H9 (cell line): ENCODE data around the gene USF3. TPM values are rescaled to one million over a fixed set of nuclear protein-coding genes. Genes with fewer than 3 reads are reported as not detected.

ENCODE experiments used
- DNase-seq: peaks from one replicate; pipeline ENCODE4 v3.0.0-alpha.2; 2017
- H2AFZ ChIP-seq: one replicate; pipeline ENCODE4 v1.6.1; 2013; ENCODE audit warnings: mild to moderate bottlenecking, low read length, control low read depth, moderate library complexity
- H2AK5ac ChIP-seq: 2 replicates; pipeline ENCODE4 v1.6.1; 2013; ENCODE audit warnings: low read length, control low read depth, mixed read lengths; ENCODE audit not compliant: insufficient read length
- H2BK120ac ChIP-seq: one replicate; pipeline ENCODE4 v1.6.1; 2013; ENCODE audit warnings: low read depth, mild to moderate bottlenecking, low read length, control low read depth, inconsistent platforms; ENCODE audit not compliant: poor library complexity, severe bottlenecking
- H2BK12ac ChIP-seq: 2 replicates; pipeline ENCODE4 v1.6.1; 2013; ENCODE audit warnings: low read length, control low read depth, mixed read lengths, low read depth; ENCODE audit not compliant: insufficient read length
- H2BK15ac ChIP-seq: 2 replicates; pipeline ENCODE4 v1.6.1; 2013; ENCODE audit warnings: low read depth, low read length, control low read depth
- H2BK20ac ChIP-seq: one replicate; pipeline ENCODE4 v1.6.1; 2013; ENCODE audit warnings: low read depth, mild to moderate bottlenecking, low read length, control low read depth, inconsistent platforms; ENCODE audit not compliant: poor library complexity, severe bottlenecking
- H2BK5ac ChIP-seq: 2 replicates; pipeline ENCODE4 v1.6.1; 2013; ENCODE audit warnings: low read length, control low read depth, mixed read lengths; ENCODE audit not compliant: insufficient read length
- H3K14ac ChIP-seq: 2 replicates; pipeline ENCODE4 v1.6.1; 2013; ENCODE audit warnings: low read length, control low read depth; ENCODE audit not compliant: insufficient read depth
- H3K18ac ChIP-seq: 2 replicates; pipeline ENCODE4 v1.6.1; 2013; ENCODE audit warnings: low read depth, mild to moderate bottlenecking, mixed read lengths, low read length, control low read depth; ENCODE audit not compliant: insufficient read length
- H3K23ac ChIP-seq: 2 replicates; pipeline ENCODE4 v1.6.1; 2013; ENCODE audit warnings: low read length, control low read depth, mixed read lengths, low read depth; ENCODE audit not compliant: insufficient read length
- H3K23me2 ChIP-seq: 2 replicates; pipeline ENCODE4 v1.6.1; 2013; ENCODE audit warnings: low read depth, mild to moderate bottlenecking, mixed read lengths, low read length, control low read depth; ENCODE audit not compliant: insufficient read length, poor library complexity, severe bottlenecking
- H3K27ac ChIP-seq: 2 replicates; pipeline ENCODE4 v1.5.1; 2013; ENCODE audit warnings: low read length, control low read depth, mixed read lengths, low read depth; ENCODE audit not compliant: insufficient read length
- H3K27me3 ChIP-seq: 2 replicates; pipeline ENCODE4 v1.6.1; 2013; ENCODE audit warnings: low read length, control low read depth, inconsistent platforms; ENCODE audit not compliant: insufficient read depth
- H3K4ac ChIP-seq: 2 replicates; pipeline ENCODE4 v1.6.1; 2013; ENCODE audit warnings: low read depth, mild to moderate bottlenecking, control low read depth, inconsistent platforms, low read length, moderate library complexity
- H3K4me1 ChIP-seq: 2 replicates; pipeline ENCODE4 v1.6.1; 2013; ENCODE audit warnings: low read length, control low read depth, inconsistent platforms; ENCODE audit not compliant: insufficient read depth
- H3K4me2 ChIP-seq: 2 replicates; pipeline ENCODE4 v1.6.1; 2013; ENCODE audit warnings: low read length, control low read depth, mixed read lengths; ENCODE audit not compliant: insufficient read length, insufficient read depth
- H3K56ac ChIP-seq: 2 replicates; pipeline ENCODE4 v1.6.1; 2013; ENCODE audit warnings: low read depth, mild to moderate bottlenecking, mixed read lengths, low read length, control low read depth; ENCODE audit not compliant: insufficient read length
- H3K79me1 ChIP-seq: 2 replicates; pipeline ENCODE4 v1.6.1; 2013; ENCODE audit warnings: low read depth, mild to moderate bottlenecking, moderate library complexity, low read length, control low read depth, inconsistent platforms; ENCODE audit not compliant: insufficient read depth, poor library complexity, severe bottlenecking
- H3K79me2 ChIP-seq: 2 replicates; pipeline ENCODE4 v1.6.1; 2013; ENCODE audit warnings: low read length, control low read depth, inconsistent platforms; ENCODE audit not compliant: insufficient read depth
- H3K9ac ChIP-seq: 2 replicates; pipeline ENCODE4 v1.6.1; 2013; ENCODE audit warnings: low read length, control low read depth, mixed read lengths; ENCODE audit not compliant: insufficient read length; ENCODE audit errors: extremely low read depth
- H3K9me3 ChIP-seq: one replicate; pipeline ENCODE4 v1.6.1; 2013; ENCODE audit warnings: low read depth, low read length, inconsistent platforms; ENCODE audit not compliant: control insufficient read depth
- H3T11ph ChIP-seq: one replicate; pipeline ENCODE4 v1.6.1; 2013; ENCODE audit warnings: mild to moderate bottlenecking, low read length, control low read depth, inconsistent platforms
- H4K20me1 ChIP-seq: one replicate; pipeline ENCODE4 v1.6.1; 2013; ENCODE audit not compliant: control insufficient read depth, insufficient read length, insufficient read depth
- H4K5ac ChIP-seq: 2 replicates; pipeline ENCODE4 v1.6.1; 2013; ENCODE audit warnings: low read depth, mild to moderate bottlenecking, mixed read lengths, low read length, control low read depth; ENCODE audit not compliant: insufficient read length
- H4K8ac ChIP-seq: replicated peaks from 2 replicates; pipeline ENCODE4 v1.6.1; 2013; ENCODE audit warnings: low read length, control low read depth, mixed read lengths, low read depth; ENCODE audit not compliant: insufficient read length
- H4K91ac ChIP-seq: 2 replicates; pipeline ENCODE4 v1.6.1; 2013; ENCODE audit warnings: low read depth, mild to moderate bottlenecking, moderate library complexity, mixed read lengths, low read length, control low read depth; ENCODE audit not compliant: insufficient read length
- H3K27ac Mint-ChIP-seq, 3 experiments: 2 replicates in 2 of 3; 3 replicates in 1 of 3; pipeline ENCODE4 v1.8.0; 2020 to 2021; ENCODE audit warnings: mixed read lengths in 3 of 3, mild to moderate bottlenecking in 1 of 3, moderate library complexity in 1 of 3
- H3K27me3 Mint-ChIP-seq: 2 replicates; pipeline ENCODE4 v1.8.0; 2021; ENCODE audit warnings: low read depth, mild to moderate bottlenecking, moderate library complexity, mixed read lengths
- H3K36me3 Mint-ChIP-seq, 3 experiments: 2 replicates in 2 of 3; 3 replicates in 1 of 3; pipeline ENCODE4 v1.8.0; 2020 to 2021; ENCODE audit warnings: low read depth in 3 of 3, mixed read lengths in 3 of 3; ENCODE audit not compliant: insufficient read depth in 1 of 3
- H3K4me1 Mint-ChIP-seq, 2 experiments: 2 replicates each; pipeline ENCODE4 v1.8.0; 2020; ENCODE audit warnings: mixed read lengths in 2 of 2
- H3K4me3 Mint-ChIP-seq, 2 experiments: 2 replicates in 1 of 2; 3 replicates in 1 of 2; pipeline ENCODE4 v1.8.0; 2020 to 2021; ENCODE audit warnings: mild to moderate bottlenecking in 2 of 2, mixed read lengths in 2 of 2, moderate library complexity in 1 of 2
- H3K9me3 Mint-ChIP-seq, 2 experiments: 2 replicates in 1 of 2; 3 replicates in 1 of 2; pipeline ENCODE4 v1.8.0; 2020; ENCODE audit warnings: mild to moderate bottlenecking in 2 of 2, mixed read lengths in 2 of 2, moderate library complexity in 1 of 2
- CTCF ChIP-seq: fragments of 200-600 bp; sonication (generic); conservative IDR thresholded peaks from 3 replicates; pipeline ENCODE4 v1.8.0; 2021; ENCODE audit warnings: antibody characterized with exemption, mild to moderate bottlenecking
- WGBS: extraction: QIAGEN DNeasy Blood & Tissue Kit; methylation state at CpG from one replicate; pipeline ENCODE4 v1.1.7; 2013; ENCODE audit warnings: missing lambda C conversion rate, low lambda C conversion rate, mixed read lengths; ENCODE audit not compliant: insufficient read length; ENCODE audit errors: extremely low coverage; 5-methylcytosine and 5-hydroxymethylcytosine counted together
- total RNA-seq: library from RNA; stranded (reverse); gene quantifications from 2 replicates; pipeline ENCODE4 v1.2.1, GENCODE V29; 2021

The USF3 gene
- total RNA-seq, 1 experiment from 2014 or later: 13.8 TPM

DNA sequence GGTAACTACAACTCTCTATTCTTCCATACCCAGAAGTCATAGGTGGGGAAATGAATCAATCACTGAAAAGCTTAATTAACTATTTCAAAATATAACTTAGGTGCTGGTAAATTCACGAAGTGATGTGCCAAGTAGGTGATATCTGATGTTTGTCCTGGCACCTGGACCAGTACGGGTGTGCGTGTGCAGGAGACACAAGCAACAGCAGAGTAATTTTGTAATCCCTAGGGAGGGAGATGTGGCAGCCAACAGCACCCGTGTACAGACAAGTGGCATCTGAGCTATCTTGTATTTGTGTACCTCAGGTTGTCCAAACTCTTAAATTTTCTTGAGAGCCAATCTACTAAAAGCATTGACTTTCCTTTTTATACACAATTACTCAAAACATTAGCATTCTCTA lies 22.8 kb downstream of the USF3 start:
- Histone ChIP-seq H2BK5ac (no peak overlapping the region), H4K91ac (no peak overlapping the region), H3K27me3 (no peaks in the 10 kb centered on the region), H2AFZ (no peak overlapping the region), H4K20me1 (no peaks in the 10 kb centered on the region), H2BK15ac (no peak overlapping the region), H4K8ac (no peak overlapping the region), H2BK120ac (no peak overlapping the region), H2AK5ac (no peak overlapping the region), H3K23ac (no peak overlapping the region), H3K18ac (no peak overlapping the region), H3T11ph (no peak overlapping the region), H3K9me3 (no peaks in the 10 kb centered on the region), H3K4me1 (peaks cover 4% of the 10 kb centered on the region; the same call in 1 of the 2 replicates), H3K79me2 (no peaks in the 10 kb centered on the region), H3K23me2 (no peaks in the 10 kb centered on the region), H3K14ac (no peak overlapping the region), H3K56ac (no peak overlapping the region), H3K27ac (no peak overlapping the region), H3K4me2 (no peak overlapping the region), H3K9ac (no peak overlapping the region), H3K79me1 (no peaks in the 10 kb centered on the region), H2BK12ac (no peak overlapping the region), H4K5ac (no peak overlapping the region), H3K4ac (no peak overlapping the region), H2BK20ac (no peak overlapping the region)
- no peaks in the 10 kb centered on the region for H3K9me3 Mint-ChIP-seq
- H3K36me3 Mint-ChIP-seq: peaks cover 5 to 25% (median 21%) of the 10 kb centered on the region in 3 experiments; a peak in 5 of 7 replicates
- H3K27me3 Mint-ChIP-seq: no peaks in the 10 kb centered on the region
- H3K4me3 Mint-ChIP-seq: no peak overlapping the region
- peaks cover 14 to 15% of the 10 kb centered on the region in 2 experiments for H3K4me1 Mint-ChIP-seq
- no peak overlapping the region for H3K27ac Mint-ChIP-seq
- WGBS: no CpG with 5 or more reads among the region's 4 CpGs
- TF ChIP-seq CTCF: no peak
- DNase-seq: no peak
